ENCODE results near the gene ECPAS. TPM values are rescaled to one million over a fixed set of nuclear protein-coding genes. Genes with fewer than 3 reads are reported as not detected.

ECPAS gene
- total RNA-seq, 1 experiment from 2014 or later: 71.1 TPM

- ATAC-seq (no peak), DNase-seq (ENCODE audit: low read depth, low spot score) (no peak)
- CTCF ChIA-PET: no interaction called here
- peaks cover 7% of the 10 kb centered on the region; the same call in 1 of the 2 replicates for H4K20me1 ChIP-seq (ENCODE audit: insufficient read depth)
- intact Hi-C loops (cut with micrococcal nuclease): no loop called here
- no peak overlapping the region for H3K9ac ChIP-seq (ENCODE audit: low read length)
- no peak overlapping the region for H3K4me3 ChIP-seq (replicated peaks in 1 of 2; ENCODE audit: low read depth in 1 of 2, low read length in 2 of 2)
- H3K9me3 ChIP-seq (ENCODE audit: control insufficient read depth in 1 of 2, insufficient read depth in 1 of 2, low read depth in 1 of 2, low read length in 2 of 2): no peaks in the 10 kb centered on the region
- POLR2A ChIA-PET: no interaction called here
- no peak overlapping the region for H3K27ac ChIP-seq (ENCODE audit: low read depth, low read length)
- H3K27me3 ChIP-seq (ENCODE audit: insufficient read depth, low read length): no peaks in the 10 kb centered on the region
- no peaks in the 10 kb centered on the region for H3K36me3 ChIP-seq (ENCODE audit: control insufficient read depth in 1 of 2, insufficient read depth in 2 of 2, low read length in 2 of 2)
- H3K9me2 ChIP-seq (ENCODE audit: insufficient read depth): no peaks in the 10 kb centered on the region
- no peak overlapping the region for H3K4me2 ChIP-seq (ENCODE audit: low read length)
- H3K79me2 ChIP-seq (ENCODE audit: insufficient read depth, low read length): peaks cover 100% of the 10 kb centered on the region
- no peak overlapping the region for H2AFZ ChIP-seq (ENCODE audit: low read depth, low read length, poor library complexity, severe bottlenecking)
- H3K4me1 ChIP-seq (ENCODE audit: control insufficient read depth in 1 of 2, insufficient read depth in 2 of 2, low read length in 2 of 2): no peaks in the 10 kb centered on the region
- RAD21 ChIA-PET (ENCODE audit: low non-redundant PET in 1 of 2, low total read pairs in 2 of 2, uncharacterized antibody in 2 of 2, unreplicated experiment in 2 of 2): no interaction called here
- no TSS peak for BruUV-seq (replicated peaks)
- TF ChIP-seq RAD21 (IDR thresholded peaks at IDR 0.05; ENCODE audit: low read depth) (no peak), SP1 (IDR thresholded peaks at IDR 0.05; ENCODE audit: low read depth) (no peak), ZFX (IDR thresholded peaks at IDR 0.05) (no peak), REST (IDR thresholded peaks at IDR 0.05; ENCODE audit: low read depth) (no peak), SIN3A (IDR thresholded peaks at IDR 0.05; ENCODE audit: low read depth) (no peak), EZH2phosphoT487 (IDR thresholded peaks at IDR 0.05; ENCODE audit: borderline replicate concordance) (no peak), SRF (IDR thresholded peaks at IDR 0.05; ENCODE audit: low read depth) (no peak), FOSL1 (IDR thresholded peaks at IDR 0.05; ENCODE audit: low read depth) (no peak), TCF7L2 (IDR thresholded peaks at IDR 0.05; ENCODE audit: borderline replicate concordance, extremely low read depth, insufficient read depth, insufficient read length) (no peak), POLR2AphosphoS5 (IDR thresholded peaks at IDR 0.05; ENCODE audit: low read depth, low read length) (no peak), YY1 (IDR thresholded peaks at IDR 0.05; ENCODE audit: extremely low read depth, insufficient replicate concordance, low read depth, low read length) (no peak), ZNF274 (IDR thresholded peaks at IDR 0.05; ENCODE audit: low read depth, low read length) (no peak), POLR2A (IDR thresholded peaks at IDR 0.05; ENCODE audit: borderline replicate concordance, extremely low read depth, insufficient read depth, insufficient read length) (no peak), CBX3 (IDR thresholded peaks at IDR 0.05; ENCODE audit: low read depth) (no peak), EGR1 (IDR thresholded peaks at IDR 0.05; ENCODE audit: low read depth) (no peak)
- TF ChIP-seq, protein P1, sequence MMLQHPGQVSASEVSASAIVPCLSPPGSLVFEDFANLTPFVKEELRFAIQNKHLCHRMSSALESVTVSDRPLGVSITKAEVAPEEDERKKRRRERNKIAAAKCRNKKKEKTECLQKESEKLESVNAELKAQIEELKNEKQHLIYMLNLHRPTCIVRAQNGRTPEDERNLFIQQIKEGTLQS (IDR thresholded peaks at IDR 0.05): no peak
Measured at GRCh38 chr9:111463048-111463447, 21.1 kb downstream of the ECPAS start.

Measured in HCT116 (cell line).